PFSK-1 (cell line): ENCODE measurements around the gene IKBIP.

Experiments
- FOXP2 ChIP-seq: optimal IDR thresholded peaks from 2 replicates; pipeline ENCODE3; 2011; ENCODE audit warnings: borderline replicate concordance, control low read depth, inconsistent platforms; ENCODE audit not compliant: insufficient read depth; ENCODE audit errors: extremely low read length, extremely low read depth
- POLR2AphosphoS5 ChIP-seq: IDR thresholded peaks from 2 replicates; pipeline ENCODE4 v1.6.1; 2012; ENCODE audit warnings: low read depth, mild to moderate bottlenecking, control low read depth, low read length, moderate library complexity
- REST ChIP-seq, 2 experiments: IDR thresholded peaks; 2 replicates each; pipeline versions ENCODE4 v1.6.1 to v1.8.0; 2011 to 2012; ENCODE audit warnings: low read depth in 2 of 2, low read length in 2 of 2, control low read depth in 1 of 2, inconsistent platforms in 1 of 2, mild to moderate bottlenecking in 1 of 2, moderate library complexity in 1 of 2; ENCODE audit not compliant: insufficient read depth in 1 of 2
- SIN3A ChIP-seq: IDR thresholded peaks from 2 replicates; pipeline ENCODE4 v1.6.1; 2012; ENCODE audit warnings: mild to moderate bottlenecking, low read length, moderate library complexity, borderline replicate concordance; ENCODE audit not compliant: insufficient read depth
- TAF1 ChIP-seq: IDR thresholded peaks from 2 replicates; pipeline ENCODE4 v1.6.1; 2012; ENCODE audit warnings: low read length, control low read depth, borderline replicate concordance; ENCODE audit not compliant: insufficient read depth

IKBIP gene

GRCh38 chr12:98671459-98671858 lies 26.9 kb upstream of the IKBIP start:
- TF ChIP-seq TAF1 (no peak), POLR2AphosphoS5 (no peak), SIN3A (no peak), FOXP2 (no peak), REST (IDR thresholded peaks at IDR 0.05; ENCODE audit: insufficient read depth in 1 of 2, low read depth in 2 of 2, low read length in 2 of 2) (no peak)

GRCh38 chr12:98669751-98670150 lies 25.2 kb upstream of the IKBIP start:
- no peak for TF ChIP-seq POLR2AphosphoS5
- no peak for TF ChIP-seq FOXP2
- no peak for TF ChIP-seq REST (IDR thresholded peaks at IDR 0.05; ENCODE audit: insufficient read depth in 1 of 2, low read depth in 2 of 2, low read length in 2 of 2)
- no peak for TF ChIP-seq SIN3A
- TF ChIP-seq TAF1, result no peak

GRCh38 chr12:98660521-98660920 lies 15.9 kb upstream of the IKBIP start:
- no peak for TF ChIP-seq REST (IDR thresholded peaks at IDR 0.05; ENCODE audit: insufficient read depth in 1 of 2, low read depth in 2 of 2, low read length in 2 of 2)
- no peak for TF ChIP-seq FOXP2
- no peak for TF ChIP-seq POLR2AphosphoS5
- TF ChIP-seq TAF1, result no peak
- TF ChIP-seq SIN3A, result no peak

GRCh38 chr12:98656289-98657101 lies 11.9 kb upstream of the IKBIP start:
- no peak for TF ChIP-seq REST (IDR thresholded peaks at IDR 0.05; ENCODE audit: insufficient read depth in 1 of 2, low read depth in 2 of 2, low read length in 2 of 2)
- TF ChIP-seq TAF1, result no peak
- TF ChIP-seq FOXP2, result no peak
- no peak for TF ChIP-seq POLR2AphosphoS5
- no peak for TF ChIP-seq SIN3A
